H1 (cell line): ENCODE results near the gene HTATIP2. TPM values are rescaled to one million over a fixed set of nuclear protein-coding genes. Genes with fewer than 3 reads are reported as not detected.

Source experiments
- CTCF ChIA-PET: fragments of 300-600 bp; sonication (Branson Sonifier 250); formaldehyde crosslinking; loops from one replicate; lab custom pipeline; 2021; ENCODE audit not compliant: partially characterized antibody; lab: Charles Lee
- POLR2A ChIA-PET: fragments of 300-600 bp; sonication (Branson Sonifier 250); formaldehyde crosslinking; loops from one replicate; lab custom pipeline; 2021; ENCODE audit warnings: inconsistent platforms; ENCODE audit not compliant: partially characterized antibody; lab: Charles Lee
- DNase-seq, 2 experiments: peaks; one replicate each; pipeline versions ENCODE4 v3.0.0 to v3.0.0-alpha.2; 2010 to 2022; ENCODE audit warnings: low spot score in 2 of 2, low read depth in 1 of 2, mixed read lengths in 1 of 2
- FAIRE-seq: peaks from 2 replicates; lab custom pipeline; 2011; peaks lifted over from hg19 to GRCh38; lab: Jason Lieb, UNC
- H2AFZ ChIP-seq: 2 replicates; pipeline ENCODE4 v1.8.1; 2012; ENCODE audit warnings: low read length, inconsistent platforms
- H2AK5ac ChIP-seq: 2 replicates; pipeline ENCODE4 v1.6.1; 2013; ENCODE audit warnings: low read depth, low read length
- H2BK120ac ChIP-seq: replicated peaks from 2 replicates; pipeline ENCODE3; 2013; ENCODE audit warnings: low read depth, low read length, inconsistent platforms
- H2BK12ac ChIP-seq: 2 replicates; pipeline ENCODE4 v1.6.1; 2013; ENCODE audit warnings: low read depth, low read length
- H2BK15ac ChIP-seq: 2 replicates; pipeline ENCODE4 v1.6.1; 2013; ENCODE audit warnings: low read length
- H2BK20ac ChIP-seq: 2 replicates; pipeline ENCODE4 v1.6.1; 2013; ENCODE audit warnings: low read length
- H2BK5ac ChIP-seq: 2 replicates; pipeline ENCODE4 v1.6.1; 2013; ENCODE audit warnings: low read depth, low read length
- H3K14ac ChIP-seq: 2 replicates; pipeline ENCODE4 v1.6.1; 2013; ENCODE audit warnings: inconsistent platforms; ENCODE audit not compliant: insufficient read length
- H3K18ac ChIP-seq: 2 replicates; pipeline ENCODE4 v1.6.1; 2013; ENCODE audit warnings: low read length; ENCODE audit errors: extremely low read depth
- H3K23ac ChIP-seq: 2 replicates; pipeline ENCODE4 v1.6.1; 2013; ENCODE audit warnings: inconsistent platforms; ENCODE audit not compliant: insufficient read length
- H3K23me2 ChIP-seq: 2 replicates; pipeline ENCODE4 v1.6.1; 2013; ENCODE audit warnings: low read depth, low read length
- H3K27ac ChIP-seq: 2 replicates; pipeline ENCODE4 v1.6.1; 2011; ENCODE audit warnings: low read depth, low read length, inconsistent platforms
- H3K27me3 ChIP-seq, 4 experiments: replicated peaks in 1 of 4; 1 replicate in 1 of 4; 2 replicates in 3 of 4; pipeline versions ENCODE4 v1.6.1 to v1.8.1; 2011 to 2013; ENCODE audit warnings: low read length in 3 of 4, mild to moderate bottlenecking in 3 of 4, inconsistent platforms in 2 of 4, mixed read lengths in 2 of 4, moderate library complexity in 1 of 4; ENCODE audit not compliant: control insufficient read depth in 3 of 4, insufficient read depth in 3 of 4; ENCODE audit errors: extremely low read depth in 1 of 4
- H3K36me3 ChIP-seq, 4 experiments: 2 replicates each; pipeline versions ENCODE4 v1.6.1 to v1.8.1; 2011 to 2013; ENCODE audit warnings: mild to moderate bottlenecking in 4 of 4, low read length in 3 of 4, moderate library complexity in 2 of 4, control low read depth in 1 of 4, inconsistent platforms in 1 of 4; ENCODE audit not compliant: insufficient read depth in 4 of 4, control insufficient read depth in 2 of 4
- H3K4ac ChIP-seq: replicated peaks from 2 replicates; pipeline ENCODE3; 2013; ENCODE audit warnings: low read length, low read depth, mixed read lengths, inconsistent platforms; ENCODE audit not compliant: insufficient read length
- H3K4me1 ChIP-seq, 4 experiments: replicated peaks in 1 of 4; 1 replicate in 1 of 4; 2 replicates in 3 of 4; pipeline versions ENCODE4 v1.6.1 to v1.8.1; 2011 to 2013; ENCODE audit warnings: low read length in 3 of 4, inconsistent platforms in 2 of 4, mixed read lengths in 1 of 4; ENCODE audit not compliant: insufficient read depth in 4 of 4, control insufficient read depth in 3 of 4
- H3K4me2 ChIP-seq, 2 experiments: 2 replicates each; pipeline versions ENCODE4 v1.6.1 to v1.8.1; 2011 to 2013; ENCODE audit warnings: low read depth in 2 of 2, low read length in 2 of 2, control low read depth in 1 of 2, inconsistent platforms in 1 of 2, mild to moderate bottlenecking in 1 of 2; ENCODE audit not compliant: insufficient read depth in 1 of 2
- H3K4me3 ChIP-seq, 4 experiments: fragments of 200-600, 300-600 bp in 1 of 4; sonication (generic), shearing (Covaris generic), sonication (Bioruptor Twin) in 1 of 4; 2 replicates each; pipeline versions ENCODE4 v1.5.1 to v1.8.1; 2011 to 2016; ENCODE audit warnings: low read length in 4 of 4, low read depth in 3 of 4, control low read depth in 2 of 4, inconsistent platforms in 2 of 4, mild to moderate bottlenecking in 2 of 4, mixed read lengths in 1 of 4, moderate library complexity in 1 of 4; ENCODE audit not compliant: insufficient read depth in 2 of 4; ENCODE audit errors: extremely low read depth in 1 of 4
- H3K56ac ChIP-seq: replicated peaks from 2 replicates; pipeline ENCODE3; 2013; ENCODE audit warnings: low read depth, mild to moderate bottlenecking, mixed read lengths, low read length, inconsistent platforms; ENCODE audit not compliant: insufficient read length
- H3K79me1 ChIP-seq: 2 replicates; pipeline ENCODE4 v1.6.1; 2013; ENCODE audit warnings: low read depth, low read length, control low read depth
- H3K79me2 ChIP-seq, 2 experiments: 2 replicates each; pipeline versions ENCODE4 v1.6.1 to v1.8.1; 2012 to 2013; ENCODE audit warnings: low read length in 2 of 2, mild to moderate bottlenecking in 2 of 2, inconsistent platforms in 1 of 2; ENCODE audit not compliant: insufficient read depth in 2 of 2, control insufficient read depth in 1 of 2
- H3K9ac ChIP-seq, 4 experiments: replicated peaks in 1 of 4; 1 replicate in 1 of 4; 2 replicates in 3 of 4; pipeline versions ENCODE4 v1.6.1 to v1.8.1; 2011 to 2013; ENCODE audit warnings: low read depth in 3 of 4, low read length in 3 of 4, control low read depth in 2 of 4, mild to moderate bottlenecking in 2 of 4, moderate library complexity in 2 of 4, inconsistent platforms in 1 of 4; ENCODE audit errors: extremely low read depth in 1 of 4
- H3K9me3 ChIP-seq, 2 experiments: 2 replicates each; pipeline versions ENCODE4 v1.6.1 to v1.8.1; 2012 to 2013; ENCODE audit warnings: mild to moderate bottlenecking in 2 of 2, moderate library complexity in 2 of 2, control low read depth in 1 of 2, inconsistent platforms in 1 of 2, low read depth in 1 of 2, low read length in 1 of 2, mixed read lengths in 1 of 2; ENCODE audit not compliant: insufficient read depth in 2 of 2
- H4K20me1 ChIP-seq, 2 experiments: replicated peaks in 1 of 2; 2 replicates each; pipeline versions ENCODE3 to v1.8.1; 2011 to 2013; ENCODE audit warnings: inconsistent platforms in 2 of 2, low read length in 2 of 2, mild to moderate bottlenecking in 1 of 2; ENCODE audit not compliant: insufficient read depth in 2 of 2, control insufficient read depth in 1 of 2
- H4K5ac ChIP-seq: 2 replicates; pipeline ENCODE4 v1.6.1; 2013; ENCODE audit warnings: low read length, low read depth, mixed read lengths, inconsistent platforms; ENCODE audit not compliant: insufficient read length
- H4K8ac ChIP-seq: 2 replicates; pipeline ENCODE4 v1.8.0; 2013; ENCODE audit warnings: mild to moderate bottlenecking, moderate library complexity, low read length, inconsistent platforms; ENCODE audit not compliant: insufficient read depth; ENCODE audit errors: extremely low read depth
- H4K91ac ChIP-seq: replicated peaks from 2 replicates; pipeline ENCODE3; 2013; ENCODE audit warnings: low read length, mixed read lengths, inconsistent platforms; ENCODE audit not compliant: insufficient read length
- HDAC2 ChIP-seq, 2 experiments: fragments of 300-600 bp in 1 of 2; sonication (generic) in 1 of 2; IDR thresholded peaks; 2 replicates each; pipeline ENCODE4 v1.6.1; 2011 to 2012; ENCODE audit warnings: low read depth in 2 of 2, low read length in 2 of 2, mild to moderate bottlenecking in 2 of 2, moderate library complexity in 2 of 2, borderline replicate concordance in 1 of 2, inconsistent platforms in 1 of 2
- NRF1 ChIP-seq: IDR thresholded peaks from 2 replicates; pipeline ENCODE4 v1.6.1; 2011; ENCODE audit warnings: mild to moderate bottlenecking, low read depth, low read length, improper control_type of control experiment
- PHF8 ChIP-seq: fragments of 200-600 bp; sonication (generic); conservative IDR thresholded peaks from 2 replicates; pipeline ENCODE4 v1.7.1; 2012; ENCODE audit warnings: low read depth, mild to moderate bottlenecking, inconsistent platforms, low read length, moderate library complexity
- RFX5 ChIP-seq: IDR thresholded peaks from 2 replicates; pipeline ENCODE4 v1.6.1; 2011; ENCODE audit warnings: low read depth, low read length, improper control_type of control experiment, borderline replicate concordance
- SIN3A ChIP-seq, 2 experiments: IDR thresholded peaks in 1 of 2; conservative IDR thresholded peaks in 1 of 2; 2 replicates each; pipeline ENCODE4 v1.6.1; 2011 to 2012; ENCODE audit warnings: low read length in 2 of 2, improper control_type of control experiment in 1 of 2, low read depth in 1 of 2, mild to moderate bottlenecking in 1 of 2
- SP4 ChIP-seq: IDR thresholded peaks from 2 replicates; pipeline ENCODE4 v1.6.1; 2012; ENCODE audit warnings: low read length, inconsistent platforms
- WGBS, 2 experiments: shearing (Covaris generic) in 1 of 2; methylation state at CpG; one replicate each; pipeline versions ENCODE4 v1.1.6 to v1.1.7; 2013 to 2015; ENCODE audit warnings: low lambda C conversion rate in 2 of 2, mixed read lengths in 2 of 2, inconsistent platforms in 1 of 2, low coverage in 1 of 2, missing lambda C conversion rate in 1 of 2; ENCODE audit not compliant: insufficient replicate concordance in 2 of 2, insufficient coverage in 1 of 2, insufficient read length in 1 of 2; ENCODE audit errors: extremely low coverage in 1 of 2, missing lambda C conversion rate in 1 of 2; 5-methylcytosine and 5-hydroxymethylcytosine counted together
- polyA plus RNA-seq, 7 experiments: library from polyadenylated mRNA; depleted of rRNA in 3 of 7; stranded (reverse) in 5 of 7; unstranded in 2 of 7; fragments of >200 nt in 5 of 7; fragments of 200-250 nt in 2 of 7; gene quantifications; 1 replicate in 5 of 7; 2 replicates in 1 of 7; 4 replicates in 1 of 7; pipeline versions ENCODE4 v1.2.1 to v1.2.3, GENCODE V29; 2011 to 2013; ENCODE audit warnings: missing spikeins in 2 of 7, mixed read lengths in 2 of 7
- total RNA-seq: library from RNA; stranded (reverse); fragmentation: NEBNext Ultra II Directional; extraction: Animal tissue kit (Norgen Biotek cat#: 25700); gene quantifications from 2 replicates; pipeline ENCODE4 v1.2.1, GENCODE V29; 2021

Gene HTATIP2
- total and polyA plus RNA-seq, 2 of the 8 experiments (the other 6 are each of a cell fraction or from before 2014, with no cell fraction given) = 22.6 to 33.1 TPM

GRCh38 chr11:20376162-20376730 is 12.7 kb downstream of the HTATIP2 start:
- H4K91ac ChIP-seq = no peak overlapping the region
- DNase-seq = no peak
- no peaks in the 10 kb centered on the region for H4K20me1 ChIP-seq
- no peaks in the 10 kb centered on the region for H3K79me1 ChIP-seq
- no peaks in the 10 kb centered on the region for H3K9me3 ChIP-seq
- H3K27me3 ChIP-seq = no peaks in the 10 kb centered on the region
- H3K23ac ChIP-seq = no peak overlapping the region
- H2BK20ac ChIP-seq = no peak overlapping the region
- POLR2A ChIA-PET = no interaction called here
- H2BK15ac ChIP-seq = no peak overlapping the region
- no peak overlapping the region for H3K4ac ChIP-seq
- H3K4me2 ChIP-seq = no peak overlapping the region
- no peak overlapping the region for H2BK12ac ChIP-seq
- no peak for FAIRE-seq
- H3K4me1 ChIP-seq = no peaks in the 10 kb centered on the region
- H3K14ac ChIP-seq = no peak overlapping the region
- H4K8ac ChIP-seq = no peak overlapping the region
- H3K36me3 ChIP-seq = peaks cover 0 to 2% (median 0%) of the 10 kb centered on the region in 4 experiments; a peak in 3 of 8 replicates
- H3K9ac ChIP-seq = no peak overlapping the region
- H4K5ac ChIP-seq = no peak overlapping the region
- no peaks in the 10 kb centered on the region for H3K79me2 ChIP-seq
- H3K23me2 ChIP-seq = no peaks in the 10 kb centered on the region
- no peak overlapping the region for H3K4me3 ChIP-seq
- no peak overlapping the region for H3K56ac ChIP-seq
- WGBS, 2 experiments = 89% methylated on average over 3 of the region's 3 CpGs; no CpG with 5 or more reads in 1 of the 2 experiments
- no peak overlapping the region for H2AFZ ChIP-seq
- H2AK5ac ChIP-seq = no peak overlapping the region
- no peak overlapping the region for H2BK120ac ChIP-seq
- H3K18ac ChIP-seq = no peak overlapping the region
- no peak overlapping the region for H3K27ac ChIP-seq
- CTCF ChIA-PET = interaction anchor here (1.0 kb wide), 1 partner anchor 11 kb away, joined by 5 read pairs; no protein-coding TSS in a partner anchor
- H2BK5ac ChIP-seq = no peak overlapping the region
- TF ChIP-seq HDAC2 (IDR thresholded peaks at IDR 0.05; ENCODE audit: borderline replicate concordance in 1 of 2, low read depth in 2 of 2, low read length in 2 of 2) = no peak
- TF ChIP-seq PHF8 = no peak
- TF ChIP-seq NRF1 = no peak
- TF ChIP-seq SP4 = no peak
- no peak for TF ChIP-seq SIN3A (conservative IDR thresholded peaks at IDR 0.05 in 1 of 2, IDR thresholded peaks at IDR 0.05 in 1 of 2; ENCODE audit: low read depth in 1 of 2, low read length in 2 of 2)
- TF ChIP-seq RFX5 = no peak
